ENCODE data around the gene PRPF6. TPM values are rescaled to one million over a fixed set of nuclear protein-coding genes. Genes with fewer than 3 reads are reported as not detected.

Gene PRPF6
- total and polyA plus RNA-seq, 2 of the 13 experiments (the other 11 are each of a cell fraction or from before 2014, with no cell fraction given) = 63.7 to 101 TPM

DNA sequence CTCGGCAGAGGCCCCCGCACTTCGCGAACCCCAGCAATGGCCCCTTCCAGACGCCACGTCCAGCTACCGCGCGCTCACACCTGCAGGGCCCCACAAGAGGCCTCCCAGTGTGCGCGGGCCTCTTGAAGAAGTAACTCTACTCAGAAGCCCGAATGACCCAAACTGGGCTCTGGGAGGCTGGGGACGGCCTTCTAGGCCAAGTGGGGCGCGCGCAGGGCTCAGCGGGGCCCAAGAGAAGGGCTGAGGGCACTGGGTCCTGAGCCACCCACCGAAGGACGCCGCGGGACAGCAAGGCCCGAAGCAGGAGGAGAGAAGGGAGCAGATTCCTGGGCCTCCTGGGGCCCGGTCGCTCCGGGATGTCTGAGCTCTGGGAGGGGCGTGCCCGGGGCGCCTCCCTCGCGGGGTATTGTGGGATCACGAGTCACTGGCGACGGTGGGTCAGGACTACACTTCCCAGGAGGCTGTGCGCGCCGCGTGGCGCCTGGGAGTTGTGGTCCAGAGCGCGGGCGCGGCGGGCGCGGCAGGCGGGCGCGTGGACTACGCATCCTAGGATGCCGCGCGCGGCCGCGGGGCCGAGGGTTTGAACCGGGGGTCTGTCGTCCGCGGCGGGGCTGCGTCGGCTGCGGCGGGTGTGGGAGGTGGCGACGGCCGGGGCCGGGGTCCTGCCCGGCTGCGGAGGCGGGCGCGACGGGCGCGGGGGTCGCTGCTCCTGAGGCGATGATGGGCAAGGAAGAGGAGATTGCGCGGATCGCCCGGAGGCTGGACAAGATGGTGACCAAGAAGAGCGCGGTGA is 81.9 kb downstream of the PRPF6 start, which contains the start of gene TCEA2 (continued):
- TF ChIP-seq HOXA9 (CRISPR knock-in tag; IDR thresholded peaks at IDR 0.05; ENCODE audit: borderline replicate concordance) (0 out of 2 replicates have a peak, but pooled peaks have one; percentile 85), BCLAF1 (IDR thresholded peaks at IDR 0.05) (no peak), NFE2L1 (CRISPR knock-in tag; IDR thresholded peaks at IDR 0.05; ENCODE audit: borderline replicate concordance) (peak; percentile 91)
- TF ChIP-seq, protein P1, sequence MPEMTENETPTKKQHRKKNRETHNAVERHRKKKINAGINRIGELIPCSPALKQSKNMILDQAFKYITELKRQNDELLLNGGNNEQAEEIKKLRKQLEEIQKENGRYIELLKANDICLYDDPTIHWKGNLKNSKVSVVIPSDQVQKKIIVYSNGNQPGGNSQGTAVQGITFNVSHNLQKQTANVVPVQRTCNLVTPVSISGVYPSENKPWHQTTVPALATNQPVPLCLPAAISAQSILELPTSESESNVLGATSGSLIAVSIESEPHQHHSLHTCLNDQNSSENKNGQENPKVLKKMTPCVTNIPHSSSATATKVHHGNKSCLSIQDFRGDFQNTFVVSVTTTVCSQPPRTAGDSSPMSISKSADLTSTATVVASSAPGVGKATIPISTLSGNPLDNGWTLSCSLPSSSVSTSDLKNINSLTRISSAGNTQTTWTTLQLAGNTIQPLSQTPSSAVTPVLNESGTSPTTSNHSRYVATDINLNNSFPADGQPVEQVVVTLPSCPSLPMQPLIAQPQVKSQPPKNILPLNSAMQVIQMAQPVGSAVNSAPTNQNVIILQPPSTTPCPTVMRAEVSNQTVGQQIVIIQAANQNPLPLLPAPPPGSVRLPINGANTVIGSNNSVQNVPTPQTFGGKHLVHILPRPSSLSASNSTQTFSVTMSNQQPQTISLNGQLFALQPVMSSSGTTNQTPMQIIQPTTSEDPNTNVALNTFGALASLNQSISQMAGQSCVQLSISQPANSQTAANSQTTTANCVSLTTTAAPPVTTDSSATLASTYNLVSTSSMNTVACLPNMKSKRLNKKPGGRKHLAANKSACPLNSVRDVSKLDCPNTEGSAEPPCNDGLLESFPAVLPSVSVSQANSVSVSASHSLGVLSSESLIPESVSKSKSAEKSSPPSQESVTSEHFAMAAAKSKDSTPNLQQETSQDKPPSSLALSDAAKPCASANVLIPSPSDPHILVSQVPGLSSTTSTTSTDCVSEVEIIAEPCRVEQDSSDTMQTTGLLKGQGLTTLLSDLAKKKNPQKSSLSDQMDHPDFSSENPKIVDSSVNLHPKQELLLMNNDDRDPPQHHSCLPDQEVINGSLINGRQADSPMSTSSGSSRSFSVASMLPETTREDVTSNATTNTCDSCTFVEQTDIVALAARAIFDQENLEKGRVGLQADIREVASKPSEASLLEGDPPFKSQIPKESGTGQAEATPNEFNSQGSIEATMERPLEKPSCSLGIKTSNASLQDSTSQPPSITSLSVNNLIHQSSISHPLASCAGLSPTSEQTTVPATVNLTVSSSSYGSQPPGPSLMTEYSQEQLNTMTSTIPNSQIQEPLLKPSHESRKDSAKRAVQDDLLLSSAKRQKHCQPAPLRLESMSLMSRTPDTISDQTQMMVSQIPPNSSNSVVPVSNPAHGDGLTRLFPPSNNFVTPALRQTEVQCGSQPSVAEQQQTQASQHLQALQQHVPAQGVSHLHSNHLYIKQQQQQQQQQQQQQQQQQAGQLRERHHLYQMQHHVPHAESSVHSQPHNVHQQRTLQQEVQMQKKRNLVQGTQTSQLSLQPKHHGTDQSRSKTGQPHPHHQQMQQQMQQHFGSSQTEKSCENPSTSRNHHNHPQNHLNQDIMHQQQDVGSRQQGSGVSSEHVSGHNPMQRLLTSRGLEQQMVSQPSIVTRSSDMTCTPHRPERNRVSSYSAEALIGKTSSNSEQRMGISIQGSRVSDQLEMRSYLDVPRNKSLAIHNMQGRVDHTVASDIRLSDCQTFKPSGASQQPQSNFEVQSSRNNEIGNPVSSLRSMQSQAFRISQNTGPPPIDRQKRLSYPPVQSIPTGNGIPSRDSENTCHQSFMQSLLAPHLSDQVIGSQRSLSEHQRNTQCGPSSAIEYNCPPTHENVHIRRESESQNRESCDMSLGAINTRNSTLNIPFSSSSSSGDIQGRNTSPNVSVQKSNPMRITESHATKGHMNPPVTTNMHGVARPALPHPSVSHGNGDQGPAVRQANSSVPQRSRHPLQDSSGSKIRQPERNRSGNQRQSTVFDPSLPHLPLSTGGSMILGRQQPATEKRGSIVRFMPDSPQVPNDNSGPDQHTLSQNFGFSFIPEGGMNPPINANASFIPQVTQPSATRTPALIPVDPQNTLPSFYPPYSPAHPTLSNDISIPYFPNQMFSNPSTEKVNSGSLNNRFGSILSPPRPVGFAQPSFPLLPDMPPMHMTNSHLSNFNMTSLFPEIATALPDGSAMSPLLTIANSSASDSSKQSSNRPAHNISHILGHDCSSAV (CRISPR knock-in tag; IDR thresholded peaks at IDR 0.05; ENCODE audit: borderline replicate concordance) = no peak
- TF ChIP-seq, protein P2, sequence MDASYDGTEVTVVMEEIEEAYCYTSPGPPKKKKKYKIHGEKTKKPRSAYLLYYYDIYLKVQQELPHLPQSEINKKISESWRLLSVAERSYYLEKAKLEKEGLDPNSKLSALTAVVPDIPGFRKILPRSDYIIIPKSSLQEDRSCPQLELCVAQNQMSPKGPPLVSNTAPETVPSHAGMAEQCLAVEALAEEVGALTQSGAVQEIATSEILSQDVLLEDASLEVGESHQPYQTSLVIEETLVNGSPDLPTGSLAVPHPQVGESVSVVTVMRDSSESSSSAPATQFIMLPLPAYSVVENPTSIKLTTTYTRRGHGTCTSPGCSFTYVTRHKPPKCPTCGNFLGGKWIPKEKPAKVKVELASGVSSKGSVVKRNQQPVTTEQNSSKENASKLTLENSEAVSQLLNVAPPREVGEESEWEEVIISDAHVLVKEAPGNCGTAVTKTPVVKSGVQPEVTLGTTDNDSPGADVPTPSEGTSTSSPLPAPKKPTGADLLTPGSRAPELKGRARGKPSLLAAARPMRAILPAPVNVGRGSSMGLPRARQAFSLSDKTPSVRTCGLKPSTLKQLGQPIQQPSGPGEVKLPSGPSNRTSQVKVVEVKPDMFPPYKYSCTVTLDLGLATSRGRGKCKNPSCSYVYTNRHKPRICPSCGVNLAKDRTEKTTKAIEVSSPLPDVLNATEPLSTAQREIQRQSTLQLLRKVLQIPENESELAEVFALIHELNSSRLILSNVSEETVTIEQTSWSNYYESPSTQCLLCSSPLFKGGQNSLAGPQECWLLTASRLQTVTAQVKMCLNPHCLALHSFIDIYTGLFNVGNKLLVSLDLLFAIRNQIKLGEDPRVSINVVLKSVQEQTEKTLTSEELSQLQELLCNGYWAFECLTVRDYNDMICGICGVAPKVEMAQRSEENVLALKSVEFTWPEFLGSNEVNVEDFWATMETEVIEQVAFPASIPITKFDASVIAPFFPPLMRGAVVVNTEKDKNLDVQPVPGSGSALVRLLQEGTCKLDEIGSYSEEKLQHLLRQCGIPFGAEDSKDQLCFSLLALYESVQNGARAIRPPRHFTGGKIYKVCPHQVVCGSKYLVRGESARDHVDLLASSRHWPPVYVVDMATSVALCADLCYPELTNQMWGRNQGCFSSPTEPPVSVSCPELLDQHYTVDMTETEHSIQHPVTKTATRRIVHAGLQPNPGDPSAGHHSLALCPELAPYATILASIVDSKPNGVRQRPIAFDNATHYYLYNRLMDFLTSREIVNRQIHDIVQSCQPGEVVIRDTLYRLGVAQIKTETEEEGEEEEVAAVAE (CRISPR knock-in tag; IDR thresholded peaks at IDR 0.05; ENCODE audit: borderline replicate concordance) = peak; percentile 87

Measured in HepG2 (cell line).